Fibroblast of skin of scalp (primary cell): Measurements from ENCODE around the gene ARPP19. TPM values are rescaled to one million over a fixed set of nuclear protein-coding genes. Genes with fewer than 3 reads are reported as not detected.
"Not testable (repeated sequence)": the region's sequence is repeated elsewhere in the genome, so short reads cannot be mapped to it uniquely, and the experiment has no call there.

ENCODE experiments used
- DNase-seq: peaks from one replicate; pipeline ENCODE4 v3.0.0-alpha.2; 2013
- polyA plus RNA-seq, 2 experiments: library from polyadenylated mRNA; unstranded; fragments of 120-200 nt; gene quantifications; one replicate each; pipeline ENCODE4 v1.2.1, GENCODE V29; 2013; ENCODE audit not compliant: insufficient read length in 2 of 2

The ARPP19 gene
- polyA plus RNA-seq (2013, experiment 1 of 2; ENCODE audit: insufficient read length) = 61.9 TPM
- polyA plus RNA-seq (2013, experiment 2 of 2; ENCODE audit: insufficient read length) = 70.4 TPM

- DNase-seq = peak; percentile 91
Measured at GRCh38 chr15:52568601-52569585, at the start of gene ARPP19. Gene ARPP19 (minus strand): TSS chr15:52569030. CDS start chr15:52568892, 138 bp downstream.

GRCh38 chr15:52617026-52617425 lies 48.2 kb upstream of the ARPP19 start:
- DNase-seq = no peak

- no peak for DNase-seq
Measured at GRCh38 chr15:52615302-52615701, 46.5 kb upstream of the ARPP19 start.

GRCh38 chr15:52609593-52609992 lies 40.8 kb upstream of the ARPP19 start:
- no peak for DNase-seq

GRCh38 chr15:52584414-52584813 lies 15.6 kb upstream of the ARPP19 start:
- peak; percentile 61 for DNase-seq

GRCh38 chr15:52579852-52580251 lies 11.0 kb upstream of the ARPP19 start:
- no peak for DNase-seq

- no peak for DNase-seq
Measured at GRCh38 chr15:52576692-52577091, 7.9 kb upstream of the ARPP19 start.

- DNase-seq = not testable (repeated sequence)
Measured at GRCh38 chr15:52575573-52575972, 6.7 kb upstream of the ARPP19 start.

- no peak for DNase-seq
Measured at GRCh38 chr15:52575072-52575471, 6.2 kb upstream of the ARPP19 start.

GRCh38 chr15:52574623-52575022 lies 5.8 kb upstream of the ARPP19 start:
- not testable (repeated sequence) for DNase-seq

- no peak for DNase-seq
Measured at GRCh38 chr15:52567871-52568600, 794 bp downstream of the ARPP19 start.

- no peak for DNase-seq
Measured at GRCh38 chr15:52566889-52567288, 1.9 kb downstream of the ARPP19 start.

- peak; percentile 20 for DNase-seq
Measured at GRCh38 chr15:52565417-52566358, 3.1 kb downstream of the ARPP19 start.

- DNase-seq = no peak
Measured at GRCh38 chr15:52563501-52564060, 5.2 kb downstream of the ARPP19 start.

- DNase-seq = no peak
Measured at GRCh38 chr15:52559575-52559974, 9.3 kb downstream of the ARPP19 start.

GRCh38 chr15:52559022-52559421 lies 9.8 kb downstream of the ARPP19 start:
- DNase-seq = no peak

- DNase-seq = peak; percentile 49
Measured at GRCh38 chr15:52558196-52558595, 10.6 kb downstream of the ARPP19 start.

- DNase-seq = no peak
Measured at GRCh38 chr15:52557274-52557641, 11.6 kb downstream of the ARPP19 start.

- no peak for DNase-seq
Measured at GRCh38 chr15:52556524-52557273, 12.1 kb downstream of the ARPP19 start.

GRCh38 chr15:52552303-52552702 lies 16.5 kb downstream of the ARPP19 start:
- DNase-seq = no peak

GRCh38 chr15:52551762-52552161 lies 17.1 kb downstream of the ARPP19 start:
- DNase-seq = no peak
